Activated T-cell treated with anti-CD3 and anti-CD28 coated beads, Interleukin-2, amount 50 U/mL, for 48 hours (primary cell): ENCODE measurements around the gene TACO1.

Experiments used
- DNase-seq, 2 experiments: peaks; one replicate each; pipeline ENCODE4 v3.0.0-alpha.2; 2020

The TACO1 gene

GRCh38 chr17:63600569-63601438, at the start of gene TACO1:
TSS of gene TACO1 (plus strand) at chr17:63600895. CDS start at chr17:63601084, 189 bp downstream.
- DNase-seq: peak; percentile 89 to 90

- no peak for DNase-seq
Measured at GRCh38 chr17:63552211-63552610, 48.5 kb upstream of the TACO1 start.

GRCh38 chr17:63555500-63556156, 45.1 kb upstream of the TACO1 start:
- no peak for DNase-seq

GRCh38 chr17:63557416-63557815, 43.3 kb upstream of the TACO1 start:
- DNase-seq: no peak

- DNase-seq: no peak
Measured at GRCh38 chr17:63558441-63558840, 42.3 kb upstream of the TACO1 start.

- no peak for DNase-seq
Measured at GRCh38 chr17:63561819-63562218, 38.9 kb upstream of the TACO1 start.

GRCh38 chr17:63563339-63563738, 37.4 kb upstream of the TACO1 start:
- DNase-seq: no peak

- no peak for DNase-seq
Measured at GRCh38 chr17:63564562-63564961, 36.1 kb upstream of the TACO1 start.

- DNase-seq: no peak
Measured at GRCh38 chr17:63567229-63567628, 33.5 kb upstream of the TACO1 start.

- DNase-seq: no peak
Measured at GRCh38 chr17:63568563-63568962, 32.1 kb upstream of the TACO1 start.

- DNase-seq: no peak
Measured at GRCh38 chr17:63571632-63572310, 28.9 kb upstream of the TACO1 start.

- DNase-seq: no peak
Measured at GRCh38 chr17:63573634-63574033, 27.1 kb upstream of the TACO1 start.

- no peak for DNase-seq
Measured at GRCh38 chr17:63578027-63578768, 22.5 kb upstream of the TACO1 start.

- DNase-seq: no peak
Measured at GRCh38 chr17:63578769-63579111, 22.0 kb upstream of the TACO1 start.

GRCh38 chr17:63579633-63580032, 21.1 kb upstream of the TACO1 start:
- no peak for DNase-seq

GRCh38 chr17:63587770-63588169, 12.9 kb upstream of the TACO1 start:
- no peak for DNase-seq

GRCh38 chr17:63588797-63589196, 11.9 kb upstream of the TACO1 start:
- no peak for DNase-seq

GRCh38 chr17:63589646-63590045, 11.0 kb upstream of the TACO1 start:
- DNase-seq: no peak

GRCh38 chr17:63592797-63593196, 7.9 kb upstream of the TACO1 start:
- DNase-seq: no peak

- DNase-seq: no peak
Measured at GRCh38 chr17:63595132-63595531, 5.6 kb upstream of the TACO1 start.

- DNase-seq: no peak
Measured at GRCh38 chr17:63596856-63597586, 3.7 kb upstream of the TACO1 start.

GRCh38 chr17:63598281-63598680, 2.4 kb upstream of the TACO1 start:
- DNase-seq: no peak
